ENCODE measurements around the gene RPIA.

Gene RPIA

DNA sequence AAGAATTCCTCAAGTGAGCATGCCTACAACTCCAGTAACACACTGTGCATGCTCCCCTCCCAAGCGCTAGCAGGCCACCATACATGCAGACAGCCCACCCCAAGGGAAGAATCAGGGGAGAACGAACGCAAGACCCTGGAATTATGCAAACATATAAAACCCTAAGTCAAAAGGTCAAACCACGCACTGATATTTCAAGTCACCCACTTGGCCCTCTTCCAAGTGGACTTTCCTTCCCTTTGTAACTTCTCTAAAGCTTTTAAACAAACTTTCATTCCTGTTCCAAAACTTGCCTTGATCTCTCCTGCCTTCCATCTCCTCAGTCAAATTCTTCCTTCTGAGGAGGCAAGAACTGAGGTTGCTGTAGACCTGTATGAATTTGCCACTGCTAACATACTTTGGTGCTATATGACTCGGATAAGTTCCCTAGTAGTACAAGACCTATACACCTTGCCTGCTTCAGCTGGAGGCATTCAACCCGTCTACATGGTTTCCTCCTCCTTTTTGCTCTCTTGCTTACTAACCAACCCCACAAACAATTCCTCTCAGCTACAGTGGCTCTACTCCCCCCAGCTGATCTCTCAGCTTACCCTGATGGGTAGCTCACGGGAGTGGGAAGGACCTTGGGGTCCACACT lies 11.1 kb upstream of the RPIA start:
- no peaks in the 10 kb centered on the region for H3K27me3 ChIP-seq (replicated peaks; ENCODE audit: control insufficient read depth, insufficient read depth, low read length)
- H3K4me3 ChIP-seq (replicated peaks; ENCODE audit: low read depth, low read length) = no peak overlapping the region
- H3K36me3 ChIP-seq (ENCODE audit: control insufficient read depth, insufficient read depth, low read length) = no peaks in the 10 kb centered on the region
- no peak for DNase-seq (ENCODE audit: extremely low read depth, insufficient read length)
- TF ChIP-seq, protein P1, sequence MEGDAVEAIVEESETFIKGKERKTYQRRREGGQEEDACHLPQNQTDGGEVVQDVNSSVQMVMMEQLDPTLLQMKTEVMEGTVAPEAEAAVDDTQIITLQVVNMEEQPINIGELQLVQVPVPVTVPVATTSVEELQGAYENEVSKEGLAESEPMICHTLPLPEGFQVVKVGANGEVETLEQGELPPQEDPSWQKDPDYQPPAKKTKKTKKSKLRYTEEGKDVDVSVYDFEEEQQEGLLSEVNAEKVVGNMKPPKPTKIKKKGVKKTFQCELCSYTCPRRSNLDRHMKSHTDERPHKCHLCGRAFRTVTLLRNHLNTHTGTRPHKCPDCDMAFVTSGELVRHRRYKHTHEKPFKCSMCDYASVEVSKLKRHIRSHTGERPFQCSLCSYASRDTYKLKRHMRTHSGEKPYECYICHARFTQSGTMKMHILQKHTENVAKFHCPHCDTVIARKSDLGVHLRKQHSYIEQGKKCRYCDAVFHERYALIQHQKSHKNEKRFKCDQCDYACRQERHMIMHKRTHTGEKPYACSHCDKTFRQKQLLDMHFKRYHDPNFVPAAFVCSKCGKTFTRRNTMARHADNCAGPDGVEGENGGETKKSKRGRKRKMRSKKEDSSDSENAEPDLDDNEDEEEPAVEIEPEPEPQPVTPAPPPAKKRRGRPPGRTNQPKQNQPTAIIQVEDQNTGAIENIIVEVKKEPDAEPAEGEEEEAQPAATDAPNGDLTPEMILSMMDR (IDR thresholded peaks at IDR 0.05; ENCODE audit: insufficient read depth, low read length, poor library complexity, severe bottlenecking) = no peak

DNA sequence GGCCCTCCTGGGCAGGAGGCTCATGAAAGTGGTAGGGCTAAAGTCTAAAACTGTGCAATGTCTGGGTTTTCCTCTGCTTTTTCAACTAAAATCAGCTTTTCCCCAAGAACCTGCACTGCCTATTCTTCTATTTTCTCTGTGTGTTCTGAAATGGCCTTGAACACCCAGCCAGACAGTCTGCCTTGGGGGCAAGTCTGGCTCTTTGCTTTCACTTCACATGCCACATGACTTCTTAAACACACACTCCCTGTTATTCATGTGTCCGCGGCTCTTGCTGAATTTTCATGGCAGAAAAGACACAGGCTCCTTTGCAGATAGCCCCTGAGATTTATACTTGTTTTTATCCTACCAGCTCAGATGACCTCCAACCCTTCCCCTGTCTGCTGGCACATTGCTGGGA lies 10.6 kb upstream of the RPIA start:
- TF ChIP-seq, protein P1 (IDR thresholded peaks at IDR 0.05; ENCODE audit: insufficient read depth, low read length, poor library complexity, severe bottlenecking) = no peak
- Histone ChIP-seq H3K27me3 (replicated peaks; ENCODE audit: control insufficient read depth, insufficient read depth, low read length) (no peaks in the 10 kb centered on the region), H3K4me3 (replicated peaks; ENCODE audit: low read depth, low read length) (no peak overlapping the region), H3K36me3 (ENCODE audit: control insufficient read depth, insufficient read depth, low read length) (no peaks in the 10 kb centered on the region)
- no peak for DNase-seq (ENCODE audit: extremely low read depth, insufficient read length)

DNA sequence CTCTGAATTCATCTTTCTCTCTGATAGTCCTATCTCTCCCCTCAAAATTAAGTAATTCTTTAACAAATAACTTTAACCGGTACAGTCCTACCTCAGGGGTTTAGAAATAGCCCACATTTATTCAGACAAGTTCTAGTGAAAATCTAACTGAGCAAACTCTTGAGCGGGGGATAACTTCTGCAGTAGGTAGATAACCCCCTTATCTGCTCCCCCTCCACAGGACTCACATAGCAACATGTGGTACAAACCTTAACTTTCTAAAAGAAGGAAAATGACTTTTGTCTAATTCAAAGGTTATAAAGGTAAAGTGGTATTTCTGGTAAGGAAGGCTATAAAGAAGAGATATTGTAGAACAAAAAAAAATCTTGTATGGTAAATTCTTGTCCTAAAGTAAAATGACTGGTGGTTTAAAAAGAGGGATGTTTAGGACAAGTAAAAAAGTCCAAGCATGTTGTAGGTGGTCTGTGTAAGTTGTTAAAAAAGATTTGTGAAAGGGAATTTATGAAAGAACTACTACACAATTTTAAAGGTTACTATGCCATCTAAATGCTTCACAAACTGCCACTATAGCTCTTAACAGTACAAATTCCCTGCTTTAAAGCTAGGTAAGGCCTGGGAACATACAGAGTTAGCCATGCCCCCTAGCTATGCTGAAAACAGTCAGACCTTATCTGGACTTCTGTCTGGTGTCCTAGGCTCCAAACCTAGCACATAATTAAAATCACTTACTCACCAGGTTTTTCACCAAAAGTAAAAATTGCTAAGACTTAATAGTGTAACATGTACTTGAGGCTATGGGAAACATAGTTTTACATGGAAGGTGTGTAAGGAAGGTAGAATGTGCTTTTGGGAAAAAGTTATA lies 8.1 kb upstream of the RPIA start:
- Histone ChIP-seq H3K27me3 (replicated peaks; ENCODE audit: control insufficient read depth, insufficient read depth, low read length) (no peaks in the 10 kb centered on the region), H3K36me3 (ENCODE audit: control insufficient read depth, insufficient read depth, low read length) (no peaks in the 10 kb centered on the region), H3K4me3 (replicated peaks; ENCODE audit: low read depth, low read length) (no peak overlapping the region)
- no peak for DNase-seq (ENCODE audit: extremely low read depth, insufficient read length)
- TF ChIP-seq, protein P1 (IDR thresholded peaks at IDR 0.05; ENCODE audit: insufficient read depth, low read length, poor library complexity, severe bottlenecking) = no peak

DNA sequence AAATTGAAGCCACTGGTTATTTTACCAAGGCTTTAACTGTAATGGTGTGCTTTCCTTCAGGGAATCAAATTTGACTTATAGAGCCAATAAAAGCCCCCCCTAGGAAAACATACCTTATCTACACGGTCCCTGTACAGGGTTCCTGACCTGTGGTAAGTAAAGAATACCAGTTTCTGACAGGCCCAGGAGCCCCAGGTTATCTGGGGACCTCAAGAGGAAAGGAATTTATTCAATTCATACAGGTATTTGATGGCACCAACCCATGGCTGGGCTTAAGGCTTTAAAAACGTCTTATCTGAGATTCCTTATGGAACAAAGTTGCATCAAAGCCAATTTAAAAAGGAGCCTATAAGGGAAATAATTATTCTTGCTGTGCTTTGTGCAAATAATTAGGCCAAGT lies 7.0 kb upstream of the RPIA start:
- Histone ChIP-seq H3K27me3 (replicated peaks; ENCODE audit: control insufficient read depth, insufficient read depth, low read length) (no peaks in the 10 kb centered on the region), H3K4me3 (replicated peaks; ENCODE audit: low read depth, low read length) (no peak overlapping the region), H3K36me3 (ENCODE audit: control insufficient read depth, insufficient read depth, low read length) (no peaks in the 10 kb centered on the region)
- TF ChIP-seq, protein P1 (IDR thresholded peaks at IDR 0.05; ENCODE audit: insufficient read depth, low read length, poor library complexity, severe bottlenecking) = no peak
- no peak for DNase-seq (ENCODE audit: extremely low read depth, insufficient read length)

DNA sequence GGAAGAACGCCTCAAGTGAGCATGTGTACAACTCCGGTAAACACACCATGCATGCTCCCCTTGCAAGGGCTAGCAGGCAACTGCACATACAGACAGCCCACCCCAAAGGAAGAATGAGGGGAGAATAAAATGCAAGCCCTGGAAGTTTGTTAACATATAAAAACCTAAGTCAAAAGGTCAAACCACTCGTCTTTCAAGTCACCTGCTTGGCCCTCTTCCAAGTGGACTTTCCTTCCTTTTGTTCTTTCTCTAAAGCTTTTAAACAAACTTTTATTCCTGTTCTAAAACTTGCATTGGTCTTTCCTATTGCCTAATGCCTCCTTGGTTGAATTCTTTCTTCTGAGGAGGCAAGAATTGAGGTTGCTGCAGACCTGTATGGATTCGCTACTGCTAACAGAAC lies 5.2 kb upstream of the RPIA start:
- DNase-seq (ENCODE audit: extremely low read depth, insufficient read length) = no peak
- no peaks in the 10 kb centered on the region for H3K27me3 ChIP-seq (replicated peaks; ENCODE audit: control insufficient read depth, insufficient read depth, low read length)
- H3K4me3 ChIP-seq (replicated peaks; ENCODE audit: low read depth, low read length) = no peak overlapping the region
- no peaks in the 10 kb centered on the region for H3K36me3 ChIP-seq (ENCODE audit: control insufficient read depth, insufficient read depth, low read length)
- TF ChIP-seq, protein P1 (IDR thresholded peaks at IDR 0.05; ENCODE audit: insufficient read depth, low read length, poor library complexity, severe bottlenecking) = no peak
